IPS-15b (cell line): ENCODE measurements around the gene MLN.

Source experiments
- H3K27me3 ChIP-seq: one replicate; pipeline ENCODE4 v1.6.1; 2013; ENCODE audit warnings: low read length; ENCODE audit not compliant: control insufficient read depth, insufficient read depth
- H3K36me3 ChIP-seq: one replicate; pipeline ENCODE4 v1.6.1; 2013; ENCODE audit warnings: low read length; ENCODE audit not compliant: control insufficient read depth, insufficient read depth
- H3K4me1 ChIP-seq: one replicate; pipeline ENCODE4 v1.6.1; 2013; ENCODE audit warnings: mild to moderate bottlenecking, low read length; ENCODE audit not compliant: control insufficient read depth, insufficient read depth
- H3K4me3 ChIP-seq: one replicate; pipeline ENCODE4 v1.5.1; 2013; ENCODE audit warnings: low read depth, low read length
- H3K9ac ChIP-seq: one replicate; pipeline ENCODE4 v1.6.1; 2013; ENCODE audit warnings: low read depth, mild to moderate bottlenecking, low read length
- H3K9me3 ChIP-seq: one replicate; pipeline ENCODE4 v1.6.1; 2013; ENCODE audit warnings: mild to moderate bottlenecking, low read length; ENCODE audit not compliant: control insufficient read depth, insufficient read depth

Gene MLN

DNA sequence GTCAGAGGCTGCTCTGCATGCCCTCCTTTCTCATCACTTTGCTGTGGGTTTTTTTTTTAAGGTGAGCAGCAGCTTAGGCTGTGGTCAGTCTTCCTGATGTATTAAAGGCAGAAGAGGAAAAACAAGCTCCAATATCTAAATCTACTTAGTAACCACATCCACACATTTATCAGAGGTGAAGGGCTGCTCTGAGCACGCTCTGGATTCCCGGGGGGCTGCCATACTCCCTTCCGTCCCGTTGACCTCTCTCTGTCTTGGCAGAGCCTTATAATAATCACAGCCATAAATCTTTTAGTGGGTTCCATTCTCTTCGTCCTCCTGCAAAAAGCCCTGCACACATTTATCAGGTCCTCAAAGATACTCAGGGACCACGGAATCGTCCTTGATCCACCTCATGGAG, 12.2 kb downstream of the MLN start:
- Histone ChIP-seq H3K9me3 (no peaks in the 10 kb centered on the region), H3K36me3 (no peaks in the 10 kb centered on the region), H3K9ac (peak overlapping the region; percentile 49), H3K4me3 (no peak overlapping the region), H3K27me3 (no peaks in the 10 kb centered on the region), H3K4me1 (peaks cover 42% of the 10 kb centered on the region)

DNA sequence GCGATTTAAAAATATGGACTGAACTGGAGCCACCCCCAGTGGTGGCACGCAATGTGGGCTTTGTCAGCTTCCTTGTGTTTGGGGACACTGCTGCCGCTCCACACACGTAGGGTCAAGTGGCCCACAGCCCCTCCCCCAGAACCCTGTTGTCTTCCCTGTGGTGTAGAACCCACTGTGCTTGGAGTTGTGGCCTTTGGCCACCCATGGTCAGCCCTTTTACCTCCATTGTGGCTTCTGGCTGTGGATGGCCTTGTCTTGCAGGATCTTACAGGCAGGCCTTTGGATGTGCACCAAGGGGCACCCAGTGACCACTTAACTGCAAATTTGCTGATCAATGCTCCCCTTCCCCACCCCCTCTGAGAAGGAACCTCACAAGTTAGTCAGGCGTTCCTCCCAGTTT, 12.9 kb downstream of the MLN start:
- H3K9ac ChIP-seq, result no peak overlapping the region

DNA sequence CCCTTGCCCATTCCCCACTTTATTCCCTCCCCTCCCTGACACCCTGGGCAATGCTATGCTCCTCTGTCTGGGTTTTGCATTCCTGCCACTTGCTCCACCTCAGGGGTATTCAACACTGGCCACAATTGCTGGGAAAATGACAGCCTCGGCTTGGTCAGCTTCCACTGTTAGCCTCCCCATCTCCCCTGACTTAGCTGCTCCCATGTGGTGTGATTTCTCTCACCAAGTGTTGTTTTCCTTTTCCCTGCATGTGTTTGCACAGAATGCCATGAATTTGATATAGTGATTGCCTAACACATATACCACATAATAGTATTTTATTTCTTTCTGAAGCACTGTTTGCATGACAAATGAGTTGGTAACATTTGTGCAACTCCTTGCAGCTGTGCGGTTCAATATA, 13.4 kb downstream of the MLN start:
- H3K27me3 ChIP-seq, result no peaks in the 10 kb centered on the region
- peaks cover 54% of the 10 kb centered on the region for H3K4me1 ChIP-seq
- H3K36me3 ChIP-seq, result no peaks in the 10 kb centered on the region
- H3K9me3 ChIP-seq, result no peaks in the 10 kb centered on the region
- no peak overlapping the region for H3K4me3 ChIP-seq
- H3K9ac ChIP-seq, result no peak overlapping the region

More for the DNA sequence above, 12.9 kb downstream of the MLN start:
- Histone ChIP-seq H3K9me3 (no peaks in the 10 kb centered on the region), H3K4me3 (no peak overlapping the region), H3K36me3 (no peaks in the 10 kb centered on the region), H3K4me1 (peaks cover 49% of the 10 kb centered on the region), H3K27me3 (no peaks in the 10 kb centered on the region)

GRCh38 chr6:33789550-33789895, 14.3 kb downstream of the MLN start:
- Histone ChIP-seq H3K4me3 (peak overlapping the region; percentile 19), H3K27me3 (no peaks in the 10 kb centered on the region), H3K9me3 (no peaks in the 10 kb centered on the region), H3K9ac (peak overlapping the region; percentile 48), H3K4me1 (peaks cover 56% of the 10 kb centered on the region), H3K36me3 (peaks cover 3% of the 10 kb centered on the region)

DNA sequence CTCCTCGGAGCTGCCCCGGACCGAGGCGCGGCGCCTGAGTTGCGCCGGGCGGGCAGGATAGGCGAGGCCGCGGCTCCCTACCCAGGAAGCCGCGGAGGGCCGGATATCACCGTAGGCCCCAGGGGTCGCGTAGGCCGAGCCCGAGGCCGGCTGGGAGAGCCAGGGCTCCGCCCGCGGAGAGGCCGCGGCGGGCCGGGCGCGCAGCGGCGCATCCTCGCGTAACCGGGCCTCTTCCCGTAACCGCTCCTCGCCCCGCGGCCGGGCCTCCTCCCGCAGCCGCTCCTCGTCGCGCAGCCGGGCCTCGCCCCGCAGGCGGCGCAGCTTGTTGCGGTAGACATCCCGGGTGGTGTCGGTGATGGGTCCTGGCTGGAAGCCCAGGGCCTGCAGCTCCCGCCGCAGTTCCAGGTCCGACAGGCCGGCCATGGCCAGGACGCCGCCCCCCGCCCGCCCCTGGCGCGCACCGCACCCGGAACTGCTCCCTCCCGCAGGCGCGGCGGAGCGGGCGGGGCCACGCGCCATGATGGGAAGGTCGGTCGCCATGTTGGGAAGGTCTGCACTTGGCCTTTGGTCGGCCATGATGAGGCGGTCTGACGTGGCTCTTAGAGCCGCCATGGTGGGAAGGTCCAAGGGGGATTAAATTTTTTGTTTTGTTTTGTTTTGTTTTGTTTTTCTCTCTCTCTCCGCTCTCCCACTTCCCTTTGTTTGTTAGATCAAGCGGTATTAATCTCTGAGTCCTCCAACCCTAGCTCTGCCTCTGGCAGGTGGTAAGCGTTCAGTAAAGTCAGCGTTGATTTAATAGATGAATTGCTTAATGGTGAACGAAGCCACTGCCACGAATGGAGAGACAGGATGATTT, 14.9 kb downstream of the MLN start, which contains the start of gene LEMD2:
LEMD2 (minus strand) TSS at position 437 of the 856 bp plus-strand sequence; CDS start at position 423, 14 bp downstream.
- H3K9ac ChIP-seq, result peak within 1 kb of the TSS; percentile 79
- H3K9me3 ChIP-seq, result no peaks in the 10 kb centered on the region
- no peaks in the 10 kb centered on the region for H3K27me3 ChIP-seq
- H3K4me3 ChIP-seq, result peak within 1 kb of the TSS; percentile 80
- peaks cover 55% of the 10 kb centered on the region for H3K4me1 ChIP-seq
- H3K36me3 ChIP-seq, result peaks cover 6% of the 10 kb centered on the region

DNA sequence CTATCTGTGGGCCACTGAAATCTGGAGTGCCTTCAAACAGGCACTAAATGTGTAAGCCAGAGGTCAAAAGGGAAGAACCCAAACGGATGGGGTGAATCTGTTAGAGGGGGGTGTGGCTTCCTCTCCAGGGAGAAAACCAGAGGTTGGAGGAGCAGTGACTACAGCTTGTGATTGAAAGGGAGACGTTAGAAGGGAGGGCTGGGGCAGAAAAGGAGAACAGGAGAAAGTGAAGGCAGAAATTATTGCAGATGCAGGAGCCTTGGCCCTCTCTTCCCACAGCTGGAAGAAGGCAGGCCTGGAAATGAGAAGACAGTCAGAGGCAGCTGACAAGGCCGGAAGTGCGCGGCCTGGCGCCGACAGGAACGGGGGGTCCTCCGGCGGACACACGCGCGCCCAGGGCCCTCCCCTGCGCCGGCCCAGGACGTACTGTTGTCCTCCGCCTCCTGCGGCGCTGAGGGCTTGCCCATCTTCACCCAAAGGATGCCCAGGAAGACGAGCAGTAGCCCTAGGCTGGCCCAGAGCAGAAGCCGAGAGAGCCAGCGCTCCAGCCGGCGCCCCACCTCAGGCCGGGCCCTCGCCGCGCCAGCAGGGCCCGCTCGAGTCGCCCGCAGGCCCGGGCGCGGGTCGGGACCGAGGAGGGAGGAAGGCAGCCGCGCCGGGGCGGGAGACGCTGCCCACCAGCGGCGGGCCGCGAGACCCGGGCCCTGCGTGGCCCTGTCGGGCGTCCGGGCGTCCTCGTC, 15.7 kb downstream of the MLN start:
- H3K9ac ChIP-seq, result peak overlapping the region; percentile 79
- H3K36me3 ChIP-seq, result peaks cover 14% of the 10 kb centered on the region
- H3K9me3 ChIP-seq, result no peaks in the 10 kb centered on the region
- H3K4me1 ChIP-seq, result peaks cover 55% of the 10 kb centered on the region
- H3K4me3 ChIP-seq, result peak overlapping the region; percentile 80
- H3K27me3 ChIP-seq, result no peaks in the 10 kb centered on the region

GRCh38 chr6:33787346-33787953, 16.4 kb downstream of the MLN start:
- Histone ChIP-seq H3K9ac (peak overlapping the region; percentile 79), H3K27me3 (no peaks in the 10 kb centered on the region), H3K9me3 (no peaks in the 10 kb centered on the region), H3K36me3 (peaks cover 20% of the 10 kb centered on the region), H3K4me1 (peaks cover 50% of the 10 kb centered on the region), H3K4me3 (peak overlapping the region; percentile 80)

DNA sequence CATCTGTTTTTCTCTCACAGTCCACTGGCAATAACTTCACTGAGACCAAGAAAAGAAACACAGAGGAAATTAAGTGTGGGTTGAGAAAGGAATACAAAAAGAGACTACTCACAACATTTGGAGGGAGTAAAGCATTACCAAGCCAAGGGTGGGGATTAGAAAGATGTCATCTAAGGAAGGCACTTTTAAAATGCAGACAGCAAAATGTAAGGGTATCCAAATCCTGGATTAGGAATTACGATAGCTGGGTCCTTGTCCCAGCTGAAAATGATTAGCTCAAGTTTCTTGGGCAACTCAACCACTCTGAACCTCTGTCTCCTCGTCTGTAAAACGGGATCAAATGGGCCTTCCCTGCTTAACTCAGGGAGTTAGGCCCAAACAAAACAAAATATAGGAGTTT, 17.1 kb downstream of the MLN start:
- H3K9me3 ChIP-seq, result no peaks in the 10 kb centered on the region
- H3K27me3 ChIP-seq, result no peaks in the 10 kb centered on the region
- peaks cover 53% of the 10 kb centered on the region for H3K4me1 ChIP-seq
- H3K4me3 ChIP-seq, result peak overlapping the region; percentile 80
- H3K36me3 ChIP-seq, result peaks cover 28% of the 10 kb centered on the region
- H3K9ac ChIP-seq, result peak overlapping the region; percentile 9

- no peaks in the 10 kb centered on the region for H3K9me3 ChIP-seq
- no peaks in the 10 kb centered on the region for H3K27me3 ChIP-seq
- peaks cover 57% of the 10 kb centered on the region for H3K4me1 ChIP-seq
- H3K36me3 ChIP-seq, result peaks cover 37% of the 10 kb centered on the region
- no peak overlapping the region for H3K9ac ChIP-seq
- no peak overlapping the region for H3K4me3 ChIP-seq
These were observed 18.0 kb downstream of the MLN start for GRCh38 chr6:33785778-33786177.

GRCh38 chr6:33784787-33785186, 19.0 kb downstream of the MLN start:
- H3K9ac ChIP-seq, result peak overlapping the region; percentile 26
- peaks cover 54% of the 10 kb centered on the region for H3K4me1 ChIP-seq
- H3K4me3 ChIP-seq, result no peak overlapping the region
- no peaks in the 10 kb centered on the region for H3K9me3 ChIP-seq
- peaks cover 47% of the 10 kb centered on the region for H3K36me3 ChIP-seq
- no peaks in the 10 kb centered on the region for H3K27me3 ChIP-seq

- Histone ChIP-seq H3K27me3 (no peaks in the 10 kb centered on the region), H3K9ac (no peak overlapping the region), H3K36me3 (peaks cover 55% of the 10 kb centered on the region), H3K9me3 (no peaks in the 10 kb centered on the region), H3K4me3 (no peak overlapping the region), H3K4me1 (peaks cover 49% of the 10 kb centered on the region)
These were observed 19.9 kb downstream of the MLN start for GRCh38 chr6:33783781-33784520.
